SH-SY5Y (cell line): Measurements from ENCODE around the gene CLEC3A.

Experiments
- GATA2 ChIP-seq: IDR thresholded peaks from 2 replicates; pipeline ENCODE4 v1.6.1; 2011; ENCODE audit warnings: mild to moderate bottlenecking, low read depth, low read length
- GATA3 ChIP-seq: IDR thresholded peaks from 2 replicates; pipeline ENCODE4 v1.6.1; 2011; ENCODE audit warnings: low read depth, mild to moderate bottlenecking, low read length, moderate library complexity

DNA sequence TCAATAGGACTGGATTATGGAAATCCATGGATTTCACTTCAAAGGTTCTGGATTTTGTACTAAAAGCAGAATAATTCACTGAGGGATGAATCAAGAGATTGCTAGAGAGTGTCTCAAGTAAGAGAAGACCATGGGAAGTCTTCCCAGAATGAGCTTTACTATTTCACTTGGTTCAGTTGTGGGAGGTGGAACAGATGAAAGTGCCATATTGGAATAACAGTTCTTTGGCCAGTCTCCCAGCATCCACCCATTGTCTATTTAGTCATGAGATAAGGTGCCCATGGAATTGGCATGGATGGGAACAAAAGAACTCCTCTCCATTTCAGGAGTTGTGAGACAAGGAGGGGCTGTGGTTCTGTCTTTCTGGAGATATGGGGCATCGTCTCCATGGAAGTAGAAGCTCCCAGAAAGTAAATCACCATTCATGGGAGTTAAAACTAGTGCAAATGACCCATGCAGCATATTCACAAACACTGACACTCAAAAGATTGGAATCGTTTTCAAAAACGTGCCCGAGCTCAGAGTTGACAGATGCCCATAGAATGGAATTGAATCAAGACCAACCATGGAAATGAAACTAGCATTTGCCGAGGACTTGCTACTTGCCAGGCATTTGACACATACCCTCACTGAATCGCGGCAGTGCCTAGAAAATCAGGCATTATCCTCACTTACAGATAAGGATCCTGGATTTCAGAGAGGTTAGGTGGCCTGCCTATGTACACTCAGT lies 36.2 kb upstream of the CLEC3A start:
- TF ChIP-seq GATA3 (no peak), GATA2 (no peak)
